Inflammatory macrophage treated with lipopolysaccharide for 1 hour (primary cell): ENCODE data around the gene CARD9.

Experiments used
- DNase-seq, 2 donors: peaks; one replicate each; pipeline ENCODE4 v3.0.0-alpha.2; 2020 to 2022

CARD9 gene

DNA sequence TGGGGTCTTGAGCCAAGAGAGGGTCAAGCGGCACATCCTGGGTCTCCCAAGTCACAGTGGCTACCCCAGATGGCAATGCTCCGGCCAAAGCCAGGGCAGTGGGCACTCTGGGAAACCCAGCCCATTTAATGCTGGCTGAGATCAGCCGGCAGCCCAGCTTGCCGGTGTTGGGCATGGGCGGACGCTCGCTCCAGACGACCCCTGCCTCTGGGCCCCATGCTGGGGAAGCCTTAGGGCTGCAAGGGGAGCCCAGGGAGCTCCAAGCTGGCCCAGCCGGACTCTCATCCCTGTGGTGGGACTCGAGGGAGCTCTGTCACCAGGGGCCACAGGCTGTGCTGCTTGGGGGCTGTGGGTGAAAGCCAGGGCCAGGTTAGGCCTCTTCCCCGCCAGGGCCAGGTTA, 5.9 kb upstream of the CARD9 start:
- no peak for DNase-seq

DNA sequence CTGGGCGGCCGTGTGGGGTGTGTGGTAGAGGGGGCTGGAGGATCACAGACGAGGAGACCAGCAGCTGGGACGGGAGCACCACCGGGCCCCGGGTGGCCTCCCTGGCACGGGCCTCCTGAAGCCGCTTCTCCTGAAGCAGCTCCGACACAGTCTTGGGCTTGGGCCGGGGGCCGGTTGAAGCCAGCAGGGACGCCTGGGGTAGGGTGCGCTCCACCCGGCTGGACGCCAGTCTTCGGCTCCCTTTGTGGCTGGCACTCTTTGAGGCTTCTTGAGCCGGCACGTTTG, 5.5 kb upstream of the CARD9 start:
- DNase-seq, result no peak

DNA sequence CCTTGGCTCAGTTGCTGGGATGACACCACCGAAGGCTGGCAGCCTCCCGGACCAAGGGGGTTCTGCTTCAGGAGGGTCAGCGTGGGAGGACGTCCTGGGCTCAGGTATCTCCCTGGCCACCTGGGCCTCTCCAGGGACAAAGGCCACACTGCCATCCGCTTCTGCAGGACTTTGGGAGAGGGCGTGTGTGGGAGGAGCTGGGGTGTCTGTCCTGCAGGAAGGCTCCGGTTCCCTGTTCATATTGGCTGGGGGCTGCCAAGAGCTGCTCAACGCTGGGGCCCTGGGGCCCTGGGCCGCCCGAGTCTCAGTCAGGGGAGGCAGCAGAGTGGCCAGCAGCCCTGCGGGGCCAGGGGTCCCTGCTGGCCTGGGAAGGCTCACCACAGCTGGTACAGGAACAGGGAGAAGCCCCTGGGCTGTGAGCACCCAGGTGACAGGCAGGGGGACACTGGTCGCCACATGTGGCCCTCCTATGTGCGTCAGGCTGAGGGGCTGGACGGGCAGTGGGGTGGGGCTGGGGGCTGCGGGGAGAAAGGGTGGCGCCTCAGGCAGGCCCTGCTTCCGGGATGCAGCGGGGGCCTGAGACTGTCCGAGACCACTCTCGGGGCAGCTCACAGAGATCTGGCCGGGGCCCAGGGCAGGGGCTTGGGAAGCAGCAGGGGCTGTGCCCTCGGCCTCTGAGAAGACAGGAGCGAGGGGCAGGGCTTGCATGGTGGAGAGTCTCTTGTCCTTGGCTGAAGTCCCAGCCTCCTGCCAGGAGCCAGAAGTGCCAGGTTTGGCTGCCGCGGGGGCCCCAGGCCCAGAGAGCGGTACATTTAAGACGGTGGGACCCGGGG, 4.9 kb upstream of the CARD9 start:
- DNase-seq, result no peak

GRCh38 chr9:136377341-136378169, 4.1 kb upstream of the CARD9 start:
- peak in 1 of 2 donors; percentile 6 for DNase-seq

GRCh38 chr9:136376457-136376856, 3.0 kb upstream of the CARD9 start:
- no peak for DNase-seq

DNA sequence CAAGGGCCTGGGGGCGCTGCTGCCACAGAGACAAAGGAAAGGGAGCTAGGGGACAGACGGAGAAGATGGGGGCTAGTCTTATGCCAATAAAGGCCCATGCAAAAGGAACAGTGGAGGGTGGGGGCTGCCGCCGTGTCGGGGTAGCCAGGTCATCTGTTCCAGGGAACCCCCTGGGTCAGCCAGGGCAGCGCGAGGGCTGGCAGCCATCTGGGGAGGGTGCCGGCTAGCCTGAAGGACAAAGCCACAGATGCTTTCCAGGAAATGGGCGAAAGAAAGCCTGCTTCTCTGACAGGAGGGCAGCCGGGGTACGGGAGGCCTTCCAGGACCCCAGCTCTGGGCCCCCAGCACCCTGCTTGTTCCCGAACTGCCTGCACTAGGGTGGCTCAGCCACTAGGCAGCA, 1.6 kb upstream of the CARD9 start:
- DNase-seq, result no peak

- DNase-seq, result no peak
Observed at GRCh38 chr9:136374183-136374575, 710 bp upstream of the CARD9 start.

DNA sequence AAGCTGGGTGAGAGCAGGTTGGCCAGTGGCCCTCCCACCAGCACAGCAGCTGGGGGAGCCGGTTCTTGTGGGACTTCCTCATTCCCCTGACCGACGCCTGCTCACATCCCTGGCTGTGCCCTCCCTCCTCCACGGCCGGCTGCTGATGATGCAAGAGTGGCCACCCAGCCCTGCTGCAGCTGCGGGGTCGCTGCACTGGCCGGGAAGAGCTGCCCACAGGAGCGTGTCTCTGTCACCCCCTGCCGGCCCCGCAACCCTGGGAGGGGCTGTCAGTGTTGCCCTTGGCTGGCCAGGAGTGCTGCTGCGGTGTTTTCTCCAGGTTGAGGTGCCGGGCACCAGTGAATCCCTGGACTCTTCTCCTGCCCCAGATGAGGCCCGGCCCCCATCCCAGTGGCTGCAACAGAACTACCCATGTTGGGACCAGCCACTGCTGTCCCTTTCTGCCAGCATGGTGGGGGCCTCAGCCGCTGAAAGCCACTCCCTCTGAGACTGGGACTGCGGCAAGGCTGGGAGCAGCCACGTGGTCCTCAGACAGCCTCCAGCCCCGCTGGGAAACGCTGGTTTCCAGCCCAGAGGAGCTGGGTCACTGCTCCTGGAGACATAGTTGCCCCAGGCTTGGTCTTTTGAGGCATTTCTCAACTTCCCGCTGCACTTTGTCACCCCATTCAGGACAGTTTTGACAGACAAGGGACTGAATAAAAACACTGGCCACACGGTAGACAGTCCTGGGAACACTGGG, 739 bp downstream of the CARD9 start:
- DNase-seq, result peak; percentile 78 to 80

GRCh38 chr9:136372006-136372405, 1.5 kb downstream of the CARD9 start:
- DNase-seq, result no peak

DNA sequence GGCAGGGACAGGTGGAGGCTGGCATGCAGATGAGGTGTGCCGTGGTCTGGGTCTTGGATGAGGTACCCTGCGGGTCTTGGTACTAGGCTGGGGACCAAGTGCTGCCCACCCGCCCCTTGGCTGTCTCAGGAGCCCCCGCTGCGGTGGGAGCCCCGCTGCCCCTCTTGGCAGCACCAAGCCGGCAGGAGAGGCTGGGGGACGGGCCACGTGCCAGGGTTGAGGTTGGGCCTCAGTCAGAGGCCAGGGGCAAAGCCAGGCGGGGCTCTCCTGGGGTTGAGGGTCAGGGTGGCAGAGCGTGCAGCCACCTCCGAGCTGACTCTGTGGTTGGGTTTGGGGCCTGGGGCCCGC, 2.0 kb downstream of the CARD9 start:
- DNase-seq, result no peak

GRCh38 chr9:136370687-136371532, 2.6 kb downstream of the CARD9 start:
- no peak for DNase-seq

- DNase-seq, result no peak
Observed at GRCh38 chr9:136370037-136370436, 3.4 kb downstream of the CARD9 start.

DNA sequence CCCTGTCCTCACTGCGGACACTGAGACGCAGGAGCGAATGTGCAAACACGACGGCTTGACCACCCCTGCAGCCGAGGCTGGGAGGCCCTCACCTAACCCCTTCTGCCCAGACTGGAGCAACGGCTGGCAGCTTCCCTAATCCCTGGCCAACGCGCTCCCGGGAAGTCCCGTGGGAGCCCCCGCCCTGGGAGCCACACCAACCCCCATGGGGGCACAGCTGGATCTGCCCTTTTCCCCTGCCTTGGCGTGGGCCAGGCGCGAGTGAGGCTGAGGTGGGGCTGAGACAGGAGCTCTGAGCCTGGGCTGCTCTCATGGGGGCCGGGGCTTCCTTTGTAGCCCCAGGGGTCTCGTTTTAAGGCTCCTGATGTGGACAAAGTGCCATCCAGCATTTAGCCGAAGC, 5.3 kb downstream of the CARD9 start:
- no peak for DNase-seq

DNA sequence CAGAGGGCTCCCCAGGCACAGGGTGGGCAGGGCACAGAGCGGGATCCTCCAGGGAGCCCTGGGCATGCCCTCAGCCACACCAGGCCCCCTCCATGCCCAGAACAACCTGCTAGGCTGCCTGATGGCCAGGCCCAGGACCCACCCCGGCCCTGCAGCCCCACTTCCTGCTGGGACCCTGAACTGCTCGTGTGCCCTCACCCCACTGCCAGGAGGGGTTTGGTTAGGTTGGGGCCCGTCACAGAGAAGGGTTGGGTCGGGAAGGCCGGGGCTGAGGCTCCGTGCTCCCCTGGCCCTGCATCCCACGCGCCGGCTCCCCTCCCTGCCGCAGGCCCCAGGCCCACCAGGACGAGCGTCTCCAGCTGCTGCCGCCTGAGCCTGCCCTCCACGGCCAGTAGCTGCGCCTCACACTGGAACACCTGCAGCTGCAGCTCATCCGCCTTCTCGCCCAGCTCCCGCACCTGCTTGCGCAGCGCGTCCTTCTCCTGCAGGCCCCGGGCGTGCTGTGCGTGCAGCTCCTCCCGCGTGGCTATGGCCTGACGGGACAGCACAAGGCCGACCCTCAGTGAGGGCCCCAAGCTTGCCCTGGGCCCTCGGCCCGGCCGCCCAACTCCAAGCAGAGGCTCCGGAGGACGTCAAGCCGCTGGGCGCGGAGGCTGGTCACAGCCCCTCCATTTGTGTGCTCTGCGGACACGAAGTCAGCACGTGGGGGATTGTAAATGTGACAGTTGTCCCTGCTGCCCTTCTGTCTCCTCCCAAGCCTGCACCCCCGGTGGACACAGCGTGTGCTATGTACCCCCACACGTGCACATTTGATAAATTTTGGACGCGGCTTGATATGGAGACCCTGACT, 5.9 kb downstream of the CARD9 start:
- DNase-seq, result no peak

- no peak for DNase-seq
Observed at GRCh38 chr9:136366826-136367225, 6.6 kb downstream of the CARD9 start.

DNA sequence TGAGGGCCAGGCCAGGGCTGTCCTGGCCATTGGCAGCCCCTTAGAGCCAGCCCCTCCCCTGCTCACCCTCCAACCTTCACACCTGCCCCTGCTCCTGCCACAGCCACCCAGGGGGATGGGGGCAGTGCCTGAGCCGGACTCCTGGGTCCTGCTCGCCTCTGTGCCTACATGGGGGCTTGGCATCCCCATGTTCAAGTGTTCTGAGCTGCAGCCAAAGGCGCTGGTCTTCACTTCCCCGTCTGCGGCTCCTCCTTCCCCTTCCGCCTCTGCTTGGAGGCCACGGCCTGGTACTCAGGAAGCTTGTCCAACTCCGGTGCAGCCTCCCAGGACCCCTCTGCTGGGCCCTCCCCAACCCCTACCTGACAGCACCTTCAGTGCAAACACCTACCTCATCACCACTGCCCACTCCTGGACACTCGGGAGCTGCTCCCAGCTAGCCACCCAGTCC, 7.7 kb downstream of the CARD9 start:
- DNase-seq, result peak; percentile 25 to 60

DNA sequence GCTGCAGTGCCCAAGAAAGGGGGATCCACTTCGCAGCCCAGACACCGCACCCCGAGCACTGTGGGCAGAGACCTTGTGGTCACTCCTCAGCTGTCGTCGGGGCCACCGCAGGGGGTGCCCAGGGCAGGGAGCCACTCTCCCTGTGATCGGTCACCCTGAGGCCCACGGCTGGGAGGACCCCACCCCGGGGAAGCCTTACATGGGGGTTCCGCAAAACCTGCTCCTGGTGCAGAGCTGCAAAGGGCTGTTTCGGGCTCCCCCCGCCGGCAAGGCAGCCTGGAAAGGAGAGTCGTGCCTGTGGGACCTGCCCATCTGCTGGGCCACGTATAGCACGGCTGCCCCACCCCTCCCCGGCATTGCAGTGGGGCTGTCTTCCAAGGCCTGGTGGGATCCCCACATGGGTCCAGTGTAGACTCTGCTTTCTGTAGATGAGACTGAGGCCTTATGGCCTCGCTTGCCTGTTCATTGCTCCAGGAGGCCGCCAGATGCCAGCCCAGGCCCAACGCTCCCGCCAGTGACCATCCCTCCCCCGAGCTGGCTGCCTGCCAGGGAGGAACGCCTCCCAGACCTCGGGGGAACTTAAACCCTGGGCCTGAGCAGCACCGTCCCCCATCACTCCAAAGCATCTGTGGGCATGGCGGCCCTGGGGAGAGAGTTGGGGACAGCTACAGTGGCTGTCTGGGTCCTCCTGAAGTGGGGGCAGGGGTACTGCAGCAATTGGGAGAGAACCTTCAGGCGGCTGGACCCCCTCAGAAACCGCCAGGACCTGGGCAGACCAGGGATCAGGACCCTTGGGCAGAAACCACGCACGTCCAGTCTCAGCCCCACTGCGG, 8.3 kb downstream of the CARD9 start:
- DNase-seq, result no peak

DNA sequence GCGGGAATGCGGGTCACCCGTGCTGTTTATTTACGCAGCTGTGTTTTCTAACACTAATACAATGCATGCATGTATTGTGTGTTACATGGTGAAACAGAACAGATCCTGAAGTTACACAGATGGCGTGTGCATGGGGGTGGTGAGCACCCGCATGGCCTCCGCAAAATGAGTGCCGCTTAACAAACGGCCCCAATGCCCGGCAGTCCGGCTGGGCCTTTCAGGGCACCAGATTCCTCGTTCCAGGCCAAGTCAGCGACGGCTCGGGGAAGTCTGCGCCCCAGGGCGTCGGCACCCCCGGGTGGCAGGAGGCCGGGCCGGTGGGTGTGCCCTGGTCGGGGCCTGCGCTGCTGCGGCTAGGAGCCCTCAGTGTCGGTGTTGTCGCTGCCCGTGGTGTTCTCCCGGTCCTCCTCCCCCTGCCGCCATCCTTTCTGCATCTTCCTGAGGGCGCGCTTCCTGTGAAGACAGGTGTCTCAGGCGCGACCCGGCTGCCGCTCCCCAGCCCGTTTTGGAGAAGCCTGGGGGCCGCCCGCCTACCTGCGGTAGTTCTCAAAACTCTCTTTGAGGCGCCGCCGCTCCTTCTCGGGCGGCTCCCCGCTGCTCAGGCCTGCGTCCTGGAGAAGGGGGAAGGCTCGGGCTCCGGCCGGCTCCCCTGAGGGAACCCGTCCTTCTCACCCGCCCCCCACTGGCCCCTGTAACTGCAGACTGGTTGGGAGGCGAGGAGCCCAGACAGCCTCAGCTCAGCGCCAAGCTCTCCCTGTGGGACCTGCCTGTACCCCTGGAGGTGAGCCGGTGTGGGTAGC, 9.3 kb downstream of the CARD9 start:
- no peak for DNase-seq

- DNase-seq, result peak; percentile 92 to 97
Observed at GRCh38 chr9:136363106-136363948, 10.1 kb downstream of the CARD9 start, which contains the start of gene DNLZ. TSS of gene DNLZ (minus strand) at chr9:136363744. CDS start at chr9:136363714, 30 bp downstream.
